Stimulated activated CD4-positive, alpha-beta T cell treated with anti-CD3 and anti-CD28 coated beads, Interleukin-1b, Interleukin-23, amount 100 ng/mL, for 48 hours (primary cell): Measurements from ENCODE around the gene BPIFB6.

Experiments
- DNase-seq: peaks from one replicate; pipeline ENCODE4 v3.0.0-alpha.2; 2020

BPIFB6 gene

DNA sequence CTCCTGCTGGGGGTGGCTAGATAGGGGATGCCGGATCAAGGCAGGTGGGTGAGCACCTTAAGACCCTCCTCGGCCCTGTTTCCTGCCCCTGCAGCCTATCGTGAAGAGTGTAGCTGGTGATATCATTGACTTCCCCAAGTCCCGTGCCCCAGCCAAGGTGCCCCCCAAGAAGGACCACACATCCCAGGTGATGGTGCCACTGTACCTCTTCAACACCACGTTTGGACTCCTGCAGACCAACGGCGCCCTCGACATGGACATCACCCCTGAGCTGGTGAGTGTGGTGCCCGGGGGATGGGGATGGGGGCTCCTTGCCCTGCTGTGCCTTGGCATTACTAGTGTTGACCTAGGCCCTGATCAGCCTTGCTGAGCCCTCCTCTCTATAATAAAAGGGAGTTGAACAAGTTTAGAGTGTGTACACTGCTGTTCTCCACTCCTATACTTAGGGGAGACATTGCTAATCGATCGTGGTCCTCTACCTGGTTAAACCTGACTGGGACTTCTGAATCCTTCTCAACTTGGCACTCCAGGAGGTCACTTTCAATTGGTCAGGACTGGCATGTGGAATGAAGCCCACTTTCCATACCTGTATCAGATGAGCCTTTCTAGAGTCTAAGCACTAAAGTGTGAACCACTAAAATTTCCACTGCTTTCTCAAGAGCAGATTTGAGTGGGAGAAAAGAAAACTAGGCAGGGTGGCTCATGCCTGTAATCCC lies 33.3 kb downstream of the BPIFB6 start:
- DNase-seq: no peak

DNA sequence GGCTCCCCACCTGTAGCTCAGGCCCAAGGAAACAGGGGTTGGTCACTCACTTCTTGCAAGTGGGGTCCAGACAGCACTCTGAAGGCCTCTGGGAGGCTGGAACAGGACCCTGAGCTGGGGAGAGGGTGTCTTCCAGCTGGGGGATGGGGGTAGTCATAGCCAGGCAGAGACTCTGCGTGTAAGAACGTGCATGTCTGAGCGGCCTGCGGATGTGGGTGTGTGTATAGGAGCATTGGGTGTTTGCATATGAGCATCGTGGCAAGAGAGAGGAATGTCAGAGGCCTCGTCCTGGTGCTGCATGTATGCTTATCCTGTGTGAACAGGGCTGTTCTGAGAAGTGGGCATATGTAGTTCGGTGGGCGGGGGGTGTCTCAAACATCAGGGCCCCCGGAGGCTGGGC lies 34.3 kb downstream of the BPIFB6 start:
- no peak for DNase-seq

DNA sequence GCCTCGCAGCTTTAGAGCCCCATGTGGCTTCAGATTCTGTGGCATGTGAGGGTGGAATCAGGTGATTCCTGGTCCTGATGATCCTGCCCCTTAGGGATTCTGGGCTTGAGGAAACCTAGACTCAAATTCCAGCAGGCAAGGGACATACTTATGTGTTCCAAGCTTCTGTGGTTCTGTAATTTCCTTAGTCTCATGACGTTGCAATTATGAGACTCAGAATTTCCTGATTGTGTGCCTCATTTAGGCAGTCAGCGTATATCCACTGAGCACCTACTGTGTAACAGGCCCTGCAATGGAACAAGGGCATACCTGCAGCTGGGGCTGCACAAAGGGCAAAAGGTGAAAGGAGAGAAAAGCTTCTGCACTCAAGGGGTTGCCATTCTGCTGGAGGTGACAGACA lies 36.4 kb downstream of the BPIFB6 start:
- DNase-seq: no peak

DNA sequence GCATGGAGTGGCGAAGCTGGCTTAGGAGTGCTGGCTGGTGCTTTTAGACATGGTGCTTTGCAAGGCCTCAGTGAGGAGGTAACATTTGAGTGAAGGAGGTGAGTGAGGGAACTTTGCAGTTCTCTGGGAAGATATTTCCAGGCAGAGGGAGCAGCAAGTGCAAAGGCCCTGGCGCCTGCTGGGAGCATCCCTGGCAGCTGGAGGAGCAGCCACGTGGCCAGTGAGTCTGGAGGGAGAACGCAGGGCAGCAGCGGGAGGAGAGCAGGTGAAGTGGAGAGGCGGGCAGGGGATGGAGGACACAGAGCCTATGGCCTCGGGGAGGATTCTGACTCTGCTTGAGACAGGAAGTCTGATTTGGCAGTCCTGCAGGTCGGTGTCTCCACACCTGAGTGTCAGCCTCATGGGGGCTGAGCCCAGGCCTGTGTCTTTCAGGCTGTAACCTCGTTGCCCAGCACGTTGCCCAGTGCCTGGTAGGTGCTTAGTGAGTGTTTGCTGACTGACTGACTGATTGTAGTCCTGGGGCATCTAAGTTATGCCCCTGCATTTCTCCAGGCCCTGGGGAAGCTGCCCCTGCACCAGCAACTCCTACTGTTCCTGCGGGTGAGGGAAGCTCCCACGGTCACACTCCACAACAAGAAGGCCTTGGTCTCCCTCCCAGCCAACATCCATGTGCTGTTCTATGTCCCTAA lies 36.9 kb downstream of the BPIFB6 start:
- DNase-seq: no peak

DNA sequence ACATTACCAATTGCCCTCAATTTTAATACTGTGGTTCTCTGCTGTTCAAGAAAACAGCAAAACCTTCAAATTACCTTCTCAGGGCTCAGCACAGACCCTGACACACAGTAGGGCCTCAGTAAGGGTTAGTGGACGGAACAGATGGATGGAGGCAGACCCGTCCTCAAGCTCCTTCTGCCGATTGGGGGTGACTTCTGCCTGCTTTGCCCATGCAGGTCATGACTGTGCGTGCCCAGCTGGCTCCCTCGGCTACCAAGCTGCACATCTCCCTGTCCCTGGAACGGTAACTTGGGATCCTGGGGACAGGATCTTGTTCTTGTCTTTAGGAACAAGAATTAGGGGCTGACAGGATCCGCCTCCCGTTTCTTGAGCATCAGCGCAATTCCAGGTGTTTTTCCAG lies 38.2 kb downstream of the BPIFB6 start:
- DNase-seq: no peak

DNA sequence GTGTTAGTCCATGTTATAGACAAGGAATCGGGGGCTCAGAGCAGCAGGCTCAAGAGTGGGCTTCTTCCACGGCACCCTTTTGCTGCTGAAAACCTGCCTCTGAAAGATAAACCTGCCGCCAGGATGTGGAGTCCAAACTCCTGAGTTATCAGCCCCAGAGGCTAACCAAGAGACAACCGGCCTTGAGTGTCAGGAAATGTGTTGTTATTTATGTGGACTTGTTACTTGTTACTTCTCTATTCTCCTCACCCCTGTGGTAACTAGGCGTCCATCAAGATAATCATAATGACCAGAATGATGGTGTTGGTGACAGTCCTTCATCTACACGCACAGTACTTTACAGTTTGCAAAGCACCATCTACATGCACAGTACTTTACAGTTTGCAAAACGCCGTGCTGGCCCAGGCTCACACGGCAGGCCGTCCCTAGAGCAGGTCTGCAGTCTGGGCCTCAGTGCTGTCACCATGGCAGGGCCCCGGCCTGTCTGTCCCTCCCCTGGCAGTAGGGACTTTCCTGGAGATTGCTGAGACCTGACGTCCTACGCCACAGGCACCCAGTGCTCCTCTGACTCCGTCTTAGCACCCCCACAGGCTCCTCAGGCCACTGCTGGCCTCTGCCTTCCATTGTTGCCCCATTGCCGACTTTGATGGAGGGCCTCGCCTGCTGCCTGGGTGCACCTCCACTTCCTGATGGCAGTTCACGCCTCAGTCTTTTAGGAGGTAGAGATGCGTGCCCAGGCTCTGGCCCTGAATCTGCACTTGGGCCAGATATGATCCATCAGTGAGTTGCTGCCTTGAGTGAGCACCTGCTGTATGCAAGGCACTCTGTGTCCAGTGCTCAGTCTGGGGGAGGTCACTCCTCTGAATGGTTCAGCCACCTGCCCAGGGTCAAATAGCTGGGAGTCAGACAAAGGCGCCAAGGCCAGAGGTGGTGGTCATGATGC lies 38.9 kb downstream of the BPIFB6 start:
- DNase-seq: no peak

DNA sequence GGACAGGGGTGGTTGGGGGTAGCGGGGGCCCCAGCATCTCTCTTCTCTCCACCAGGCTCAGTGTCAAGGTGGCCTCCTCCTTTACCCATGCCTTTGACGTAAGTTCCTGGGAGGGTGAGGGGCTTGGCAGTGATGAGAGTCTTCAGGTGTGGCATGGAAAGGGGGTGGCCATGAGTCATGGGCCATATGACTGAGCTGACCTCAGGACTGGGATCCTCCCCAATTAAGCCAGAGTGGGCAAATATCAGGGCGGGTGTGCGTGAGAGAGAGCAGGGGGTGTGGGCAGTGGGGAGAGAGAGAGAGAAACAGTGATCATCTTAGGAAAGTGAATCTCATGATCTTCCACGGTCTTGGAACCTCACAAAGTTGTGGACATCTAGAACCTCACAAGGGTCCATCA lies 39.8 kb downstream of the BPIFB6 start:
- no peak for DNase-seq

DNA sequence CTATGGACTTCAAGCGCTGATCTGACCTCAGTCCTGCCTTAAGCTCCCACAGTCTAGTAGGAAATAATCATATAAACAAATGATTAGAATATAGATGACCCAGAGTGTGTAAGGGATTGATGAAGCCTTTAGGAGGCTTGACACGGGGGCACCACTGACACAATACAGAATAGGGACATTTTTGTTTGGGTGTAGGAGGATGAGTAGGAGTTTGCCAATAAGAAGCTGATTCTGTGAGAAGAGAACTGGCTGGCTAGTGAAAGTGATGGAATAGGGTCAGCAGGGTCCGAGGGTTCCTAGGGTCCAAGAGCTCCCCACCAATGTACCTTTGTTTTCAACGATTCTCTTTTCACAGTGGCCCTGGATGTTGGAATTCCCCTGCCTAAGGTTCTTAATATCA lies 40.9 kb downstream of the BPIFB6 start:
- DNase-seq: no peak

DNA sequence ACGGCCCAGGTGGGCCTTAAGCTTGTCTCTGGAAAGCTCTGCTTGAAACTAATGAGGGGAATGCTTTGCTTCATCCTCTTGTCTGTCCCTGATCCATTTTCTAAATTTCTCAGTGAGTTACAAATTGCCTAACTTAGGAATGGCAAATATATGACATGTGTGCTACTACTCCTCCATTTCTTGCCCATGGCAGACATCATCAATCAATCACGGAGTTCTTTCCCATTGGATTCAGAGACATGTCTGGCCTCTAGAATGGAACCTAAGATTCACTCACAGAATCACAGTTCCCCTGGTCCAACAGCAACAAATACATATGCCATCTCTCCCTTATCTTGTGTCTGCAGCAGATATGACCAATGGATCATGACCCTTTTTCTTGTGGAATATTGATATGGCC lies 41.4 kb downstream of the BPIFB6 start:
- no peak for DNase-seq

DNA sequence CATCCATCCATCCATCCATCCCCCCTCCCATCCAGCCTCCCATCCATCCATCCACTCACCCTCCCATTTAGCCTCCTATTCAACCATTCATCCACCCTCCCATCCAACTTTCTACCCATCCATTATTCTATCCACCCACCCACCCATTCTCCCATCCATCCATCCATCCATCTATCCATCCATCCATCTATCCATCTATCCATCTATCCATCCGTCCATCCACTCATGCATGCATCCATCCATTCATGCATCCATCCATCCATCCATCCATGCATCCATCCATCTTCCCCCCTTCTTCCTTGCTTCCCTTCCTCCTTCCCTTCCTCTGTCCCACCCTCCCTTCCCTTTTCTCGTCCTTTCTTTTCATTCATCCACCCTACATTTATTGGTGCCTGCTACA lies 43.2 kb downstream of the BPIFB6 start:
- no peak for DNase-seq

DNA sequence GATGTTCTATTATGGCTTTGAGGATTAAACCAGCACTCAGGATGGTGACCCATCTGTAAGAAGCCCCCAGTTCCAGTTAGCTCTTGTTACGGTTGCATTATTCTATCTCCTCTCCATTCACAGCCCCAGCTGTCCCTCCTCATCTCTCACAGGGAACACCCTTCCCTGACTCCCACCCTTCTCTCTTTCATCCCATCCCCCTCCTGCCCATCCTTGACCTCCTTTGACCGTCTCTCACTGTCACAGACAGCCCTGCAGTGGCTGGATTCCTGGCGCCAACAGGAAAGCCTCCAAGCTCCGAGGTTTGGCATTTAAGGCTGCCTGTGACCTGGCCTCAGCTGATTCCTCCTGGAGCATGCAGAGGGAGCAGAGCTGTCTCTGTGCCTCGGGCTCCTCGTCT lies 43.8 kb downstream of the BPIFB6 start:
- DNase-seq: no peak

DNA sequence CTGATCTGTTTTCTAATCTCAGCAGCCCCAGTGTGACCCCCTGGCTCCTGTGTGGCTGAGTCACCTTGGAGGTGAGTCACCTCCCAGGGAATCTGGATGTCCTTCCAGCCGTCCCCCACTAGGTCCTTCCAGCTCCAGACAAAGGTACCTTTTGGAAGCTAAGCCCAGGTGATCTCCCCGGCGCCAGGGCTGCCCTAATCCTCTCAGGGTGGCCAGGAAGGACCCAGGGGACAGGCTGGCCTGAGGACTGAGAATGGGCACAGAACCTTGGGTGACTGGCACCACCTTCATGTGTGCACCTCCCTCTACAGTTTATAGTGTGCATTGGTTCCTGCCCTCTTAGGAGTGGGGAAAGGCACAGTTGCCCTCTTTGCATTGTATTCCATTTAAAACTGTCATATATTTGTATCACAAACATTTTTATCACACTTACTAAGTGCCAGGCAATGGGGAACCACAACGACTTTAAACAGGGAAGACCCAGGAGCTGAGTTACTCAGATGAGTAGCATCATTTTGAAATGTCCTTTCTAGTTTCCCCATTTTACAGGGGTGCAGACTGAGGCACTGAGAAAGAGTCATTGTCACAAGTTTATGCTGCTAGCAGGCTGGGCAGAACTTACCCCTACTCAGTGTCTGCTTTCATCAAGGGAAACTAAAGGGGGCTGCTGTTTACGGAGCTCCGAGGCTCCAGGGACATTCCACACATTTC lies 45.4 kb downstream of the BPIFB6 start:
- no peak for DNase-seq

DNA sequence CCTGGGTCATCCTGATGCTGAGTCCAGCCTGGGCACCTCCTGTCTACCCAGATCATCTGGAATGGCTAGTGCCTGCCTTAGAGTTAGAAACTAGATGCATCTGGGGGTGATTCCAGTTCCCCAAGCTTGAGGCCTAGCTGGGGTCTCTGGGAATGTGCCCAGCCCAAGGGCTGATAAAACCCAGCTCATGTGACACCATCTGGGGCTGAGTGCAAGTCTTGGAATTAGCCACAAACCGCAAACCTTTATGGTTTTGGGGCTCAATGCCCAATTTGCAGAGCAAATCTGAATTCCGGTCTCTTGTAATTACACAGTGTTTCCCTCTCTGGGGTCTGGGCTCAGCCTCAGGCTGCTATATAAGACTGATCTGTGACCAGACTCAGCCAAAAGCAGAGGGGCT lies 47.8 kb downstream of the BPIFB6 start, which contains the start of gene BPIFB4:
Gene BPIFB4, plus strand, starts transcription at position 385 of the 400 bp plus-strand sequence. CDS start 1,884 bp downstream, outside the sequence.
- no peak for DNase-seq

DNA sequence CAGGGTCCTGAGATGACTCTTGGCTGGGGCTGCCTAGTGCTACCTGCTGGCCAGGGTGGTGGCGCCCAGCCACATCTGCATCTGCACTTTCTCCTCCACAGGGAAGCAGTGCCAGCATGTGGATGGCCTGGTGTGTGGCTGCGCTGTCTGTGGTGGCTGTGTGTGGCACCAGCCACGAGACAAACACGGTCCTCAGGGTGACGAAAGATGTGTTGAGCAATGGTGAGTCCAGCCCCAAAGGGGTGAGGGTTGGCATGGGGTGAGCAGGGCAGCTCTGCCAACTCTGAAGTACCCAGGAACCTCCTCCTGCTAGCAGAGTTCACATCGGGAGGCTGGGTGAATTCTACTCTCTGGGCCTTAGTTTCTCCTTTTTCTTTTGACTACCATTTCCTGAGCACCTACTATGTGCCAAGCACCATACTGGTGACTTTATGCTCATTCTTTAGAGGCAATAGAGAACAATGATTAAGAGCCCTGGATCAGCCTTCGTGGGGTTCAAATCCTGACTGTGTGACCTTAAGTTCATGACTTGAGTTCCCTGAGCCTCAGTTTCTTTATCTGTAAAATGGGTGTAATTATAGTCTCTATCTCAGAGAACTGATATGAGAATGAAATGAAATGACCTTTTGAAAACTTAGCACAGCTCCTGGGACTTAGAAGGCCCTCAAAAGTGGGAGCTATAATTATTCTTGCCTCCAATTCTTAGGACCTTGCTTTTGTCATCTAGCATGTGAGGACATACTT lies 50.1 kb downstream of the BPIFB6 start:
- no peak for DNase-seq

DNA sequence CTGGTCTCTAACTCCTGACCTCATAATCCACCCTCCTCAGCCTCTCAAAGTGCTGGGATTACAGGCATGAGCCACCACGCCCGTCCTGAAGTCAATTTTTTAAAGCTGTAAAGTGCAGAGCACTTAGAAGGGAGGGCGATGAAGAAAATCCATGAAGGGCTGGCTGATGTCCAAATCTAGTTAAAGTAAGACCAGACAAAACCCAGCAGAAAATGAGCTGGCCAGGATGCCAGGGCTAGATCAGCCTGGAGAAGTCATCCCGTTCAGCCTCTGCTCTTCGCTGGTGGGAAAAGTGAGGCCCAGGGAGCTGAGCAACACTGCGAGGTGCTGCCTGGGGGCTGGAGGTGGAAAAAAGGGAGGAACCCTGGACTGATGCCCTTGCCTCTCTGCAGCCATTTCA lies 51.1 kb downstream of the BPIFB6 start:
- DNase-seq: no peak

DNA sequence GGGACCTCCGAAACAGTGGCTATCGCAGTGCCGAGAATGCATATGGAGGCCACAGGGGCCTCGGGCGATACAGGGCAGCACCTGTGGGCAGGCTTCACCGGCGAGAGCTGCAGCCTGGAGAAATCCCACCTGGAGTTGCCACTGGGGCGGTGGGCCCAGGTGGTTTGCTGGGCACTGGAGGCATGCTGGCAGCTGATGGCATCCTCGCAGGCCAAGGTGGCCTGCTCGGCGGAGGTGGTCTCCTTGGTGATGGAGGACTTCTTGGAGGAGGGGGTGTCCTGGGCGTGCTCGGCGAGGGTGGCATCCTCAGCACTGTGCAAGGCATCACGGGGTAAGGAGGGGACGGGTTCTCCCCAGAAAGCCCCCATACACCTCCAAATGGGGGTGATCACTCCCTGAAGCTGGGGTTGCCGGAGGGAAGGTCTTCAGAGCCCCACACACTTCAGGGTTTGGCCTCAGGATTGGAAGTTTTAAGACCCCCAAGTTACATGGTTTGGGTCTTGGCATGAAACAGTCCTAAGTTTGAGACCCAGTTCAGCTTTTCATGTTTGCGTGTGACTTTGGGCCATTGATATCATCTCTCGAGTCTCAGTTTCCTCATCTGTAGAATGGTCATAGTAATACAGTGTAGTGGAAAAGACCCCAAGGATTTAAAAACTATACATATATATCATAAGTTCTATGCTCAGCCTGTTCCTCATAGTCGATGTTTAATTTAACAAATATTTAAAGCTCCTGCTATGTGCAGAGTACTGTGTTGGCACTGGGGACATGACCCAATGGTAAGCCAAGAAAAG lies 52.3 kb downstream of the BPIFB6 start:
- no peak for DNase-seq

DNA sequence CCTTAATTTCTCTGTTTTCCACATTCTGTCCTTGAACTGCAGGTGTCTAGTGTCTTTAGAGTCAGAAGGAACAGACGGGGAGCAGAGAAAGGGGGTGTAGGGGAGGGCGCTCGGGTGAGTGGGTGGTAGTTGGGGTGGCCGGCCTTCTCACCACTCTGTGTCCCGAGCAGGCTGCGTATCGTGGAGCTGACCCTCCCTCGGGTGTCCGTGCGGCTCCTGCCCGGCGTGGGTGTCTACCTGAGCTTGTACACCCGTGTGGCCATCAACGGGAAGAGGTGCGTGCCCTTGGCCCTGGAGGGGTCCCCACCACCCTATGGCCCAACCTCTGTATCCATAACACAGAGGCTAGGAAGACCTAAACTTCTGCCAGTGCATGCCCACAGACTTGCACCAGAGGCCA lies 53.3 kb downstream of the BPIFB6 start:
- DNase-seq: no peak

DNA sequence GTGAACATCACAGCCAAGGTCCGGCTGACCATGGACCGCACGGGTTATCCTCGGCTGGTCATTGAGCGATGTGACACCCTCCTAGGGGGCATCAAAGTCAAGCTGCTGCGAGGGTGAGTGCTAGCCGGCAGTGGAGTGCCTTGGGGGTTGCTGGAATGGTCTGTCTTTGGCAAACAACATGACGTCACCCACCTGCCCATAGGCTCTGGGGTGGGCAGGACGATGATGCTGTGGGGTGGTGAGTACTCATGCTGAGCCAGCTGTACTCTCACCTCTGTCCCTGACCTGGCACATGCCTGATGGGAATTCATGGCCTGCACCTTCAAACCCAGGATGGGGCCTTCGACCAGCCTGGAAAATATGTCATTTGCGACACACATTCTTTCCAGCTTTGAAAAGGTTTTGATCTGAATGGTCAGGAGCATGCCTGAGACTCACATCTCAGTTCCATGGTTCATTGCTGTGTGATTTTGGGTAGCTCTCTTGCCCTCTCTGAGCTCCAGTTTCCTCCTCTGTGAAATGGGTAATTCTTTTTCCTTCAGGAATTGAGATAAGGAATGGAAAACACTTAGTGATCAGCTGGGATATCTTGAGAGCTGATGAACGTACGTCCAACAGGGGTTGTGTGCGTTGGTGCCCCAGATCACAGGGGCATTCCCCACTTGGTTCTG lies 54.7 kb downstream of the BPIFB6 start:
- no peak for DNase-seq

DNA sequence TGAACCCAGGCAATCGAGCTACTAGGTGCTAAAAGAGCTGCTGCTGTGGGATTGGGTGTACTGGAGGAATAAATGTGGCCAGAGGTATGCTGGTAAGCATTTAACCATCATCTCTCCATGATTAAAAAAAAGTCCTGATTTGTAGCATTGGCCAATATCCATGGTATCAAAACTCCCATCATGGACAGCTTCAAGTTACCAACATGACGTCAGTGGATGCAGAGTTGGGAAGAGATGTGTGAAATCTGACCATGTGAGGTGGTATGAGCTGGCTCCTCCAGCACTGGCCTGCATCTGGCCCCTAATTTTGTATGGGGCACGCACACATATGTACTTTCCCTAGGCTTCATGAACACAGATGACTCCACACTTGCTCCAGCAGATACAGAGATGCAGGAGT lies 59.7 kb downstream of the BPIFB6 start:
- DNase-seq: no peak

DNA sequence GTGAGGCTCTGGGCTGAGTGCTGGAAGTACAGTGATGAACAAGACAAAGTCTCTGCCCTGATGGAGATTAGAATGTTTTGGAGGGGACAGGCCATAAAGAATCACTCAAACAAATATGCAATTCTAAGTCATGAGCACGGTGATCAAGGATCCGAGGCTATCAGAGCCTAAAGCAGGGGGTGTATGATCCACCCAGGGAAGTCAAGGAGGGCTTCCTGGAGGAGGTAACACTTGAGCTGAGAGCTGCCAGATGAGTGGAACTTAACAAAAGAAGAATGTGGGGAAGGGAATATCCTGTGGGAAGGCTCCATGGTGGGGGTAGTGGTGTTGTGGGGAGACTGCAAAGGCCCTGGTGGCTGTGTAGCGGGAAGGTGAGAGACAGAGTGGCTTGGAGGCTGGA lies 60.2 kb downstream of the BPIFB6 start:
- no peak for DNase-seq

DNA sequence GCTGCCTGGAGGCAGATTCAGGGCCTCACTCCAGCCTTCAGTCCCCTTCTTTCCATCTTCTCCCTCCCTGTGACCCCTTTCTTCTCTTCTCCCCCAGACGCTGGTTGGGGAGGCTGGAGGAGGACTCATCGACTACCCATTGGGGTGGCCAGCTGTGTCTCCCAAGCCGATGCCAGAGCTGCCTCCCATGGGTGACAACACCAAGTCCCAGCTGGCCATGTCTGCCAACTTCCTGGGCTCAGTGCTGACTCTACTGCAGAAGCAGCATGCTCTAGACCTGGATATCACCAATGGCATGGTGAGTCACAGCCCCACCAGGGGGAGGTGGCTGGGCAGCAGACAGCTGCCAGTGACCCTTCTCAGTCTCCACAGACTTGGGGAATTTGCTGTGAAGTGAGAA lies 60.9 kb downstream of the BPIFB6 start:
- no peak for DNase-seq
